HUES6 (cell line): ENCODE results near the gene ABHD12.
A peak's percentile ranks its signal among the peaks of the same experiment; 100 is the strongest.

Experiments
- H3K27ac ChIP-seq: 2 replicates; pipeline ENCODE4 v1.7.0; 2013; ENCODE audit warnings: low read depth, mild to moderate bottlenecking, low read length, inconsistent platforms
- H3K27me3 ChIP-seq: 2 replicates; pipeline ENCODE4 v1.6.1; 2013; ENCODE audit warnings: low read length; ENCODE audit not compliant: control insufficient read depth, insufficient read depth
- H3K36me3 ChIP-seq: 2 replicates; pipeline ENCODE4 v1.6.1; 2013; ENCODE audit warnings: low read length; ENCODE audit not compliant: control insufficient read depth, insufficient read depth
- H3K4me1 ChIP-seq: 2 replicates; pipeline ENCODE4 v1.6.1; 2013; ENCODE audit warnings: low read length; ENCODE audit not compliant: control insufficient read depth, insufficient read depth
- H3K4me3 ChIP-seq: 2 replicates; pipeline ENCODE4 v1.5.1; 2013; ENCODE audit warnings: low read depth, low read length
- H3K9ac ChIP-seq: one replicate; pipeline ENCODE4 v1.6.1; 2013; ENCODE audit warnings: mild to moderate bottlenecking, low read length
- H3K9me3 ChIP-seq: 2 replicates; pipeline ENCODE4 v1.6.1; 2013; ENCODE audit warnings: low read depth, low read length; ENCODE audit not compliant: control insufficient read depth, insufficient read depth

ABHD12 gene

DNA sequence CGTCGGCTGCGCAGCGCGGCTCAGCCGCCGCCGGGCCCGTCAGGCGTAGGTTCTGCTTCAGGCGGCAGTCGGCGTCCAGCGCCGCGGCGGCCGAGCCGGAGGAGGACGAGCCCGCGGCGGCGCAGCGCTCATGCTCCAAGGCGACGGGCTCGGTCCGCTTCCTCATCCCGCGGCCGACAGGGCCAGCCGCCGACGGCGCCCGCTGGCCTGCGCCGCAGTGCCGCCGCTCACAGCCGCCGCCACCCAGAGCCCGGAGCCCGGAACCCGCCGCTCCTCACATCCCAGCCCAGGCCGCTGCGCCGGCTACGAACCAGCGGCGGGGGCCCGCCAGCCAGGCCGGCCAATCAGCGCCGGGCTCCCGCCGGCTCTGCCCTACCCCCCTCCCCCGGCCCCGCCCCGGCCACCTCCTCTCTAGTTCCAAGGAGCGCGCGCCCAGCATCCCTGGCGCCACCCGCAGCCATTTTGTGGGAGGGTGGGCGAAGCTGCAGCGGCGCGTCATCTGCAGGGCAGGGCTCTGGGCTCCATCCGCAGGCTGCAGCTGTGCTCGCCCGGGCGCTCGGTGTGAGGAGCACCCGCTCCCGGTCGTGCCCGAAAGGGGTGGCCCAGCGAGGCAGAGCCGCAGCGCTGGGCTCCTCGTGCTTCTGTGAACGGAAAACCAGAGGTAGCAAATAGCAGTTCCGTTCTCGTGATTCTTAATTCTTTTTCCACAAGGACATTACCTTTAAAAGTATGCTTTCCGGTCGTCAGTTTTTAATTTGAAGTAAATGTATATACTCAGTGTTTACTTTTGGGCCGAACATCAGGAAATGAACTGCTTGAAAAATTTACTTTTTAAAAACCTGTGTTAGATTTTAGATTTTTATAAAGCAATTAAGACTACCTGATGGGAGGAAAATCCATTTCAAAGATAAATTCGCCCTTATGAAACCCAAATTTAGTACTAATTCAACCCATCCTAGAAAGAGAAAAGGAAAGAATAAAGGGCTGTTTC lies at the start of gene ABHD12:
Gene ABHD12 (minus strand): TSS at position 298 of the 991 bp plus-strand sequence. CDS start 132 bp downstream, at position 166.
- Histone ChIP-seq H3K27ac (peak within 1 kb of the TSS; percentile 90), H3K27me3 (no peaks in the 10 kb centered on the region), H3K4me1 (peaks cover 6% of the 10 kb centered on the region; the same call in 1 of the 2 replicates), H3K36me3 (no peaks in the 10 kb centered on the region; the same call in 1 of the 2 replicates), H3K9me3 (no peaks in the 10 kb centered on the region), H3K4me3 (peak within 1 kb of the TSS; percentile 84), H3K9ac (peak within 1 kb of the TSS; percentile 82)

DNA sequence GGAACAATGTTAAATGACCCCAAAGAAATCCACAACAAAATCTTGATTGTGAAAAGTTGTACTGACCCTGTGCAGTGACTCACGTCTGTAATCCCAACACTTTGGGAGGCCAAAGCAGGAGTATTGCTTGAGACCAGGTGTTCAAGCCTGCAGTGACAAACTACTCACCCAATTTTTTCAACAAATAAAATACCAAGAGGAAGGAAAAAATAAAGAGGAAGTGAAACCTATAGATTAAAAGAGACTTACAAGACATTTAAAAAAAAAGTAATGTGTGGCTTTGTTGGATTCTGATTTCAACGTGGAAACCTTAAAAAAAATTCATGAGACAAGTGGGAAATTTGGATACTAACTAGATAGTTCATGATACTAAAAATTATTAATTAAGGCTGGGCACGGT lies 48.7 kb upstream of the ABHD12 start:
- H3K4me3 ChIP-seq = no peak overlapping the region
- no peaks in the 10 kb centered on the region for H3K27me3 ChIP-seq
- peaks cover 62% of the 10 kb centered on the region for H3K36me3 ChIP-seq
- no peaks in the 10 kb centered on the region for H3K9me3 ChIP-seq
- H3K4me1 ChIP-seq = peaks cover 15% of the 10 kb centered on the region
- H3K9ac ChIP-seq = no peak overlapping the region
- H3K27ac ChIP-seq = no peak overlapping the region

DNA sequence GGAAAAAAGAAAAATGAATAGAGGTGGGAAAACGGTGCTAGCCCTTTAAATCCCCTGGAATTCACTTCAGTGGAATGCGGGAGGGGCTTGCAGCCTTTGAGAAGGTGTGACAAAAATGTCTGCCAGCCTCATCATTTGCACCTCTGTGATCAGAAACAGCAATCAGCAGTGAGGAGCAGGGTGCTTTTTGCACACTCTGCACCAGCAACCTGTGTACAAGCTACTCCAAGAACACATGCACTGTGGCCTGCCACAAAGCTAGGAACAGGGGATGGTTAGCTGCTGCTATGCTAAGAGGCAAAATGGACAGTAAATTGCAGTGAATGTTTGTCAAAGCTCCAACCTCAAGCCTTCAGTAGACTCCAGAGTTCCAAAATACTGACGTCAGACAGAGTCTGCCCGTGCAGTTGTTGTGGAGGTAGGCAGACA lies 46.5 kb upstream of the ABHD12 start:
- Histone ChIP-seq H3K36me3 (peaks cover 65% of the 10 kb centered on the region), H3K4me3 (peak overlapping the region; percentile 44; the same call in 1 of the 2 replicates), H3K9ac (peak overlapping the region; percentile 33)

DNA sequence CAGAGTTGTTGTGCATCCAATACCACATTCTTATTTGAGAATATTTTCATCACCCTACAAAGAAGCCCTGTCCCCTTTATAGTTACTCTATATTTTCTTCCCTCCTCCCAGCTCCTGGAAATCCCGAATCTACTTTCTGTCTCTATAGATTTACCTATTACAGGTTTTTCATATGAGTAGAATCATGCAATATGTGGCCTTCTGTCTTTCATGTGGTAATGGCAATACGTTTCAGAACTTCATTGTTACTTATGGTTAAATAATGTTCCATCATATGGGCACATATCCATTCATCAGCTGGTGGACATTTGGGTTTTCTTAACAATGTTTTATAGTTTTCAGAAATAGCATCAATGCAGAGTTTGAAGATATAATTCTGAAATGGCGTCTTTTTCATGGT lies 33.9 kb upstream of the ABHD12 start:
- Histone ChIP-seq H3K9ac (no peak overlapping the region), H3K27me3 (no peaks in the 10 kb centered on the region), H3K27ac (no peak overlapping the region), H3K4me1 (no peaks in the 10 kb centered on the region), H3K36me3 (peaks cover 81% of the 10 kb centered on the region), H3K9me3 (no peaks in the 10 kb centered on the region), H3K4me3 (no peak overlapping the region)

More for the DNA sequence above, 46.5 kb upstream of the ABHD12 start:
- peaks cover 15% of the 10 kb centered on the region for H3K4me1 ChIP-seq
- H3K9me3 ChIP-seq = no peaks in the 10 kb centered on the region
- H3K27ac ChIP-seq = peak overlapping the region; percentile 64
- H3K27me3 ChIP-seq = no peaks in the 10 kb centered on the region

DNA sequence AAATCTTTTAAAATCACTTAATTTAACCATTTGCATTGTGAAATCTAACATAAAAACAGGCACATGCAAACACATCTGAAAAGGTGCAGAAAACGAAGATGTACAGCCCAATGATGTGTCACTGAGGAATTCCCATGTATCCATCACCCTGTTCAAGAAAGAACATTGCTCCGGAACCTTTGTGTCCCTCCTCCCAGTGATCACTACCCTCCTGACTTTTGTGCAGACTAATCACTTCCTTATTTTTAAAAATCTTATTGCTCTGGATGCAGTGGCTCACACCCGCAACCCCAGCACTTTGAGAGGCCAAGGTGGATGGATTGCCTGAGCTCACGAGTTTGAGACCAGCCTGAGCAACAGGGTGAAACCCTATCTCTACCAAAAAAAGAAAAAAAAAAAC lies 31.4 kb upstream of the ABHD12 start:
- Histone ChIP-seq H3K27ac (no peak overlapping the region), H3K36me3 (peaks cover 88% of the 10 kb centered on the region), H3K9me3 (no peaks in the 10 kb centered on the region), H3K4me3 (no peak overlapping the region), H3K9ac (no peak overlapping the region), H3K27me3 (no peaks in the 10 kb centered on the region), H3K4me1 (no peaks in the 10 kb centered on the region)

DNA sequence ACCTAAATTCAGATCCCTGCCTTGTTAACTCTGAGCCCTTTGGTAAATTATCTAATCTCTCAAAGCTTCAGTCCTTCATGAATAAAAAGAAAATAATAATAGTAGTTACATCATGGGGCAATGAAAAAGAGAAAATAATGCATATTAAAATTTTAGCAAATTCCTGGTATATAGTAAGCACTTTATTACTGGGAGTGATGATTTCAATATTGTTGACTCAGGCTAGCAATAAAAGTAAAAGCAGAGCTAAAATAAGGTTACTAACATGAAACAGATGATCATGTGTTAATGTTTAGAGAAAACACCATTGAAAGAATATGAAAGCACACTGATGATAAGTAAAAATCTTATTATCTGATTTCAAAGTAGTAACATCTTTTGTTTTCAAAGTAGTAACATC lies 30.5 kb upstream of the ABHD12 start:
- H3K36me3 ChIP-seq = peaks cover 88% of the 10 kb centered on the region
- no peaks in the 10 kb centered on the region for H3K9me3 ChIP-seq
- H3K4me3 ChIP-seq = no peak overlapping the region
- H3K4me1 ChIP-seq = no peaks in the 10 kb centered on the region
- H3K9ac ChIP-seq = no peak overlapping the region
- H3K27me3 ChIP-seq = no peaks in the 10 kb centered on the region
- H3K27ac ChIP-seq = no peak overlapping the region

DNA sequence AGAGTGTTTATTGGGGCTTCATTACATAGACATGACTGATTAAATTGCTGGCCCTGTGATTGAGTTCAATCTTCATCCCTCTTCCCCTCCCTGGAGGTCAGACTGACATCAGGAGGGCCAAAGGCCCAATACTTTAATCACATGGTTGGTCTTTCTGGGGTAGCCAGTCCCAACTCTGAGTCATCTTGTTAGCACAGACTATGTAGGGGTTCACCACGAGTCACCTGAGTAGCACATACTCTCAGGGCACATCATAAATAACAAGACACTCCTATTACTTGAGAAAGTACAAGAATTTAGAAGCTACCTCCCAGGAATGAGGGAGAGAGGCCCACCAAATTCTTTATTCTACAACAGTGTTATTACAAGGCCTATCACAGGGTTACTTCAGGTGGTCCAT lies 28.1 kb upstream of the ABHD12 start:
- H3K36me3 ChIP-seq = peaks cover 91% of the 10 kb centered on the region
- no peaks in the 10 kb centered on the region for H3K4me1 ChIP-seq
- no peak overlapping the region for H3K9ac ChIP-seq
- no peak overlapping the region for H3K4me3 ChIP-seq
- no peaks in the 10 kb centered on the region for H3K27me3 ChIP-seq
- no peaks in the 10 kb centered on the region for H3K9me3 ChIP-seq
- H3K27ac ChIP-seq = no peak overlapping the region

DNA sequence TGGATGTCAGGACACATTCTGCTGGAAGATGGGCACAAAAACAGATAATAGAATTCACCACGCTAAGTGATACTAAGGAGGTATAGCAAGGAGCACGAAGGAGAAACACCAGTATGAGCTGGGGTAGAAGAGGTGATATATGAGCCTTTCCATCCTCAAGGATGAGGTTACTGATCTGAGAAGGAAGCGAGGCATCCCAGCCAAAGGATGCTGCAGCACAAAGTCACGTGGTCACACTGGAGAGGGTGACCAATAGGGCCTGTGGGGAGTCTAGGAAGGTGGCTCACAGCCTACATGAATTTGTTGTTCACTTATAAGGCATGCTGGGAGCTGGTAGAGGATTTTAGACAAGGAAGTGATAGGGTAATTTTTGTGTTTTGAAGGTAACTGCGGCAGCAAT lies 18.3 kb upstream of the ABHD12 start:
- H3K4me3 ChIP-seq = peak overlapping the region; percentile 96
- peaks cover 24% of the 10 kb centered on the region for H3K36me3 ChIP-seq
- no peak overlapping the region for H3K27ac ChIP-seq
- peaks cover 10% of the 10 kb centered on the region for H3K9me3 ChIP-seq
- H3K27me3 ChIP-seq = no peaks in the 10 kb centered on the region
- peaks cover 6% of the 10 kb centered on the region for H3K4me1 ChIP-seq
- peak overlapping the region; percentile 100 for H3K9ac ChIP-seq

DNA sequence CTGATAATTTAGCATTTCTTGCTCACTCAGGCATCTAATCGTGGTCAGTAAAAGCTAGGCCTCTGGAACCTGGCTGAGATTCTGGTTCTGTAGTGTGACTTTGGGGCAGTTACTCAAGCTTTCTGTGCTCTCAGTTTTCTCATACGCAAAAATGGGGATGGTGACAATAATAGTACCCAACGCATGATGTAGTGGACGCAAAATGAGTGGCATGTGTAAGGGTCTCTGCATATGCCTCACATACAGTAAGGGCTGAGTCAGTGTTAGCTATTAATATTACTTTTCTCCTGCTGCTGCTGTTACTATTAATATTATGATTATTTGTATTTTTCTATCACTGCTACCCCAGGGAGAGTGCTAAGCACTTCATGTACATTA lies 17.5 kb upstream of the ABHD12 start:
- H3K4me1 ChIP-seq = peaks cover 6% of the 10 kb centered on the region
- H3K9ac ChIP-seq = peak overlapping the region; percentile 100
- peak overlapping the region; percentile 96 for H3K4me3 ChIP-seq
- H3K27ac ChIP-seq = peak overlapping the region; percentile 97
- peaks cover 17% of the 10 kb centered on the region for H3K36me3 ChIP-seq
- peaks cover 17% of the 10 kb centered on the region for H3K9me3 ChIP-seq
- H3K27me3 ChIP-seq = no peaks in the 10 kb centered on the region

DNA sequence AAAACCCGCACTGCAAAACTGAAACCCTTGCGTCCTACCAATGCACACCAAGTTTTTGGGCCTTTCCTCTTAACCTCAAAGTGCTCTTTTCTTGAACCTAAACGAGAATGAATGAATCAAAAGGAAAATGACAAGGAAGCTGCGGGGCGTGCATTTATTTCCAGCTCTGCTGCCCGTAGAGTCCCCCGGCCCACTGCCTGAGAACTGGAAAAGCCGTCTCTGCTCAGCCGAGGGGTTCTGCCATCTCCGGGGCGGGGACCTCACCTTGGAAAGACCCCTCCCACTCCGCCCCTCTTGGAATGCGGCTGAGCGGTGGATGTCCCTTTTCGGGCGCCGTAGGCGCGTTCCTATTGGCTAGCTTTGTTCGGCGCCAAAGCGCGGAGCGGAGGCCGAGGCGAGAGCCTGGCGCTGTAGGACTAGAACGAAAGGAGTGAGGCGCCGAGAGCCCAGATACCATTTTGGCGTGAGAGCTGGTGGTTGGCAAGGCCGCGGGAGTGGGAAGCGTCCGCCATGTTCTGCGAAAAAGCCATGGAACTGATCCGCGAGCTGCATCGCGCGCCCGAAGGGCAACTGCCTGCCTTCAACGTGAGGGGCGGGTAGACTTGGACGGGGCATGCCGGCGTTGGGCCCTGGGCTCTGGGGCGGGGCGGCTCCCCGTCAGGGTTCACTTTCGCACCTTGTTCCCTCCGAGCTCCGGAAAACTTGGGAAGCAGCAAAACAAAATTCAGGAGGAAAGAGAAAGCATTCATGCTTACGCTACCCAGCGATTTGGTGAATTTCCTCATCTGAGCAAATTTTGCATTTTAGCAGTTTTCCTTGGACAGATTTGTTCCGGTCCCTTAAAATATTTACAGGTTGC lies 16.9 kb upstream of the ABHD12 start, which contains the start of gene GINS1:
Gene GINS1 (plus strand): TSS at position 363 of the 859 bp plus-strand sequence. CDS start 148 bp downstream, at position 511.
- Histone ChIP-seq H3K9ac (peak within 1 kb of the TSS; percentile 100), H3K36me3 (peaks cover 13% of the 10 kb centered on the region), H3K4me3 (peak within 1 kb of the TSS; percentile 96), H3K4me1 (peaks cover 6% of the 10 kb centered on the region), H3K27ac (peak within 1 kb of the TSS; percentile 97), H3K27me3 (no peaks in the 10 kb centered on the region), H3K9me3 (peaks cover 23% of the 10 kb centered on the region)
